ENCODE results near the gene NTSR1.

NTSR1 gene

DNA sequence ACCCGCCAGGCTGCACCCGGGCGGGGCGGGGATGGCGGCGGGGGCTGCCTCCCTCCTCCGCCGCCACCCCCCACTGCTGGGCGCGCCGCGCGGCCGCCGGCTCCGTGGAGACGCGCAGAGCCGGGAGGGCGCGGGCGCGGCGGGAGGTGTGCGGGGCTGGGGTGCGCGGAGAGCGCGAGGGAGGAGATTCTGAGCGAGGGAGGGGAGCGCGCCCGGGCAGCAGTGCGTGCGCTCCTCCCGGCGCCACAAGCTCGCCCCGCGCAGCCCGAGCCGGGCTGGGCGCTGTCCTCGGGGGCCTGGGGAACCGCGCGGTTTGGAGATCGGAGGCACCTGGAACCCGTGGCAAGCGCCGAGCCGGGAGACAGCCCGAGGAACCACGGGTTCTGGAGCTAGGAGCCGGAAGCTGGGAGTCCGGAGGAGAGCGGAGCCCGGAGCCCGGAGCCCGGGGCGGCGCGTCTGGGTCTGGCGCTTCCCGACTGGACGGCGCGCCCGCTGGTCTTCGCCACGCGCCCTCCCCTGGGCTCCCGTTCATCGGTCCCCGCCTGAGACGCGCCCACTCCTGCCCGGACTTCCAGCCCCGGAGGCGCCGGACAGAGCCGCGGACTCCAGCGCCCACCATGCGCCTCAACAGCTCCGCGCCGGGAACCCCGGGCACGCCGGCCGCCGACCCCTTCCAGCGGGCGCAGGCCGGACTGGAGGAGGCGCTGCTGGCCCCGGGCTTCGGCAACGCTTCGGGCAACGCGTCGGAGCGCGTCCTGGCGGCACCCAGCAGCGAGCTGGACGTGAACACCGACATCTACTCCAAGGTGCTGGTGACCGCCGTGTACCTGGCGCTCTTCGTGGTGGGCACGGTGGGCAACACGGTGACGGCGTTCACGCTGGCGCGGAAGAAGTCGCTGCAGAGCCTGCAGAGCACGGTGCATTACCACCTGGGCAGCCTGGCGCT, at the start of gene NTSR1:
Gene NTSR1 (plus strand): TSS at position 246 of the 946 bp plus-strand sequence. CDS start 372 bp downstream, at position 618.
- DNase-seq = peak; percentile 55

GRCh38 chr20:62659488-62660239, 49.0 kb upstream of the NTSR1 start:
- no peak for DNase-seq

DNA sequence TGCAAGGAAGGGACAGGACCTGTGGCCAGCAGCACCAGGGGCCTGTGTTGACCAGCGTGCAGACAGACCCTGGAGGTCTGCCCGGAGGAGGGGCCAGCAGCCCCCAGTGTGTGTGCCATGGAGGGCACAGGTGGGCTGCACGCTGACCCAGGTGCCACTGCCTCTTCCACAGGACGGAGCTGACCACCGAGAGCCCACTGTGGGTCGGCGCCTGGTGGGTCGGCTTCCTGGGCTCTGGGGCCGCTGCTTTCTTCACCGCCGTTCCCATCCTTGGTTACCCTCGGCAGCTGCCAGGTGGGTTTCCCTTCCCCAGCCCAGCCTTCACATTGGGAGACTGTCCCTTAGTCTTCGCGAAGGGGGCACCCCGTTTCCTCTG, 48.4 kb upstream of the NTSR1 start:
- no peak for DNase-seq

GRCh38 chr20:62660768-62661167, 47.9 kb upstream of the NTSR1 start:
- DNase-seq = no peak

DNA sequence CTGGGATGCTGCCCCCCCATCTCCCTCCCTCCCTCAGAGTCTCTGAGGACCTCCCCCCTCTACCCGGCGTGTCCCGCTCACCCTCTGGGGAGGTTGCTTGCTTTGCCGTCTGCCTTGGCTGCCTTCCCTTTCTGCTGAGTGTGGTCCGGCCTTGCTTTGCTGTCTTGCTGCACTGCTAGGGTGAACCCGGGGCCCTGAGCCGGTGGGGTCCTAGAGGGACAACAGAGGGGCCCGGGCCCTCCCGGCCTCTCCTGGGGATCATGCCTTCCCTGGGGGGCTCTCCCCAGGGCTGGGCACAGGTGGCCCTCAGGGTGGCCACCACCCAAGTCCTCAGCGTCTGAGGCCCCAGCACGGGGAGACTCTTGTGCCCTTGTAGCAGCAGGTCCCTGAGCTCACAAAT, 47.0 kb upstream of the NTSR1 start:
- DNase-seq = no peak

- DNase-seq = no peak
Observed at GRCh38 chr20:62662422-62662821, 46.2 kb upstream of the NTSR1 start.

DNA sequence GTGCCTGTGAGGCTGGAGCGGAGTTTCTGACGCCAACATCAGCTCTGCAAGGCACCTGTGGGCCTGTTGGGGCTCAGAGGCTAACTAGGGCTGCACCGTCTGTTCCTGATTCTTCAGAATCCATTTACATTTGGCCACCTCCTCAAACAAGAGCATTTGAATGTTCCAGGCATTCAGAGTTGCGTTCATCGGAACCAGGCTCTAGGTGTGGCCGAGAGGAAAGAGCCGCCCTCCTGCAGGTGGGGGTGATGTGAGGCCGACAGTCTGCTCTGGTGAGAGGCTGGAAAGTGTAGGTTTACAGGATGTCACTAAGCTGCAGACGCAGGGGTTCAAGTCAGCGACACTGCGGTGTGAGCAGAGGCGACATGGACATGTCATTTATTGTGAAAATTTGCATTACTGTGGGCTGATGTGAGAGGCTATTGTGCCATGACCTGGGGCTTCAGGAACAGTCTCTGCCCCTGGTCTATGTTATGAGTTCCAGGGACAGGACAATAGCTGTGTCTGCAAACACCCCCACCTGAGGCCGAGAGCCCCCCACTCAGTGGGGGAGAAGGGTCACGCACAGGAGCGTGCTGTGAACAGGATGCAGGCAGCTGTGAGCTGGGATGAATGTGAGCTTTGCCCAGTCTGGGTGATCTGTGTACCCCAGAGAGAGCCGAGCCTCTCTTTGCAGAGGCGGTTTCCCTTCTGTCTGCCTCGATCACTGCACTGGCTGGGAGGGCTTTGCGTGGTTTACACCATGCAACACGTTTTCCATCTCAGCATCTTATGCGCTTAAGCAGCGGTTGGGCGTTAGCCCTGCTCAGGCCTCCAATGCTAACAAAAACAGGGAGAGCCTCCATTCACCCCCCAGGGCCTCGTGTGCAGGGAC, 45.3 kb upstream of the NTSR1 start:
- no peak for DNase-seq

- no peak for DNase-seq
Observed at GRCh38 chr20:62664019-62664971, 44.3 kb upstream of the NTSR1 start.

DNA sequence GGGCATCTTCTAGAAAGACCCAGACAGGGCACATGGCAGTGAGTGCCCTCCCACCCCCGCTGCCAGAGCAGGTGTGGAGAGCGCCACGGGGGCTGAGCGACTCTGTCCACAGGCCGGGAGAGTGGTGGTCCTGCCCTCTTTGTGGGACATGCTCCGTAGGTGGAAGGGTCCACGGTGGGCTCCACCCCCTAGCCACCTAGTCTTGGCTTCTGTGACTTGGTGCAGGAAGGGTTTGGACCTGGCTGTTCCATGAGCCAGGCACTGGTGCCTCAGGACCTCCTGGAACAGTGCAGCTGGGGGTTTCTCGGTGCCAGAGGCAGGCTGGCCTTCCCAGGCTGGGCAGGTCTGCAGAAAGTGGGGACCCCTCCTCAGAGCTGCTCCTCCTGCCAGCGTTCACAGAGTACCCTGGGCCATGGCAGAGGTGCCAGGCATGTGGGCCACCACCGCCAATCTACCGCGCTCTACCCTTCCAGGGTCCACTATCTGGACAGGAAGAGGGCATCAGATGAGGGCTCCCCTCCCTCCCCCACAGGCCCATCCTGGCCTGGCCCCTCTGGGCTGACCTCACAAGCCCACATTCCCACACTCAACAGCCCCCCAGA, 43.4 kb upstream of the NTSR1 start:
- DNase-seq = no peak

DNA sequence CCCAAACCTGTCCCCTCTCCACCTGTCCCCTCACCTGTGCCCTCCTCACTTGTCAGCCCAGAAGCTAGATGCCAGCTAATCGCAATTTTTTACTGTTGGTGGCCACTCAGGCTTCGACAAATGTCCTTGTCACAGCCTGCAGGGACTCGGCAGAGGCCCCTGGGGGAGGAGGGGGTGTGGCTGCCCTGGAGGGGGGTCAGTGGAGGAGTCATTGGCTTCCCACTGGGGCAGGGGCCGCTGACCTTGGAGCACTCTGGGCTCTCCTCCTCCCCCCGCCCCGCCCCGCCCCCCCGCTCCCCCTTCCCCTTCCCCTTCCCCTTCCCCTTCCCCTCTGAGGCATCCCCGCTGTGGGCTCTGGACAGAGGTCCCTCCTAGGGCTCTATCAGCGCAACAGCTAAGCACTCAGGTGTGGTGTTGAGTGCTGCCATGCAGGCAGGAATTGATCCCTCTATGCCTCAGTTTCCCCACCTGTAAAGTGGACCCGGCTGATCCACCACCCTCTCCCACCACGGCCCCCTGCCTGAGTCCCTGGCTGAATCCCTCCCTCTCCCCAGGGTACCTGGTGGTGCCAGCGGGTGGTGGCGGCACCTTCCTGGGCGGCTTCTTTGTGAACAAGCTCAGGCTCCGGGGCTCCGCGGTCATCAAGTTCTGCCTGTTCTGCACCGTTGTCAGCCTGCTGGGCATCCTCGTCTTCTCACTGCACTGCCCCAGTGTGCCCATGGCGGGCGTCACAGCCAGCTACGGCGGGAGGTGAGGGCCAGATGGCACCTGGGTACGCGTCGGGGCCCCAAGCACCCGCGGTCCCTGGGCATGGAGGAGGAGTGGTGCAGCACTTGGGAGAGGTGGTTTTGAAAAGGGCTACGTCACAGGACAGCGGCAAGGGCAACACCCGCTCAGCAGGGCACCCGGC, 42.6 kb upstream of the NTSR1 start:
- DNase-seq = no peak

DNA sequence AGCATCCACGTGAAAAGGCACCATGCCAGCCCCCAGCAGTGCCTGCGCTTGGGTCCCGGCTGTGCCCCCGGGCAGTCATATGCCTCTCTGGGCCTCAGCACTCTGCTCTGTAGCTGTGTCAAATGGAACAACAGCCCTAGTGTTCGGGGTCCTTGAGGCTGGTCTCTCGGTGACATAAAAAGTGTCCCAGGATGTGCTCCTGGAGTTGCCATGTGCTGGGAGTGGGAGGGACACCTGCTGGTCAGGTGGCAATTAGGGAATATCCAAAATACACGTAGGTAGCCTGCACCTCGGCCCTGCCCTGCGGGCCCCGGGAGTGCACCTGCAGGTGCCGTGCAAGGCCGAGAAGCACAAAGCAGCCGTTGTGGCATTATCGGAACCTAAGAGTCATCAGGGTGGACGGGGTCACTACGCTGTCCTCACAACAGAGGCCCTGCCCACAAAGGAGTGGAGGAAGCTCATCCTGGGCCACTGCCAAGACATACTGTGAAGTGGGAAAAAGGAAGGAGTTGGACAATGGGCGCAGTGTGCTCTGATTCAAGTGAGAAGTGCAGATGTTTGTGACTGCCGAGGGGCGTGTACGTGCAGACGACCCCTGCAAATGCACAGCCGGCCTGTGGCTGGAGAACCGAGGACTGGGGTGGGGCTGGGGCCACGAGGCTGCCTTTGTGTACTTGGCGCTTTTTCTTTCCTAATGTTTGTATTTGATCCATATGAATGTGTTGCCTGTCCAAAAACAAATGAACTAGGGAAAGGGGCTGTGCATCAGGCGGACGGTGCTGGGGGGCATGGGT, 41.7 kb upstream of the NTSR1 start:
- no peak for DNase-seq

GRCh38 chr20:62667530-62668440, 40.9 kb upstream of the NTSR1 start:
- DNase-seq = no peak

DNA sequence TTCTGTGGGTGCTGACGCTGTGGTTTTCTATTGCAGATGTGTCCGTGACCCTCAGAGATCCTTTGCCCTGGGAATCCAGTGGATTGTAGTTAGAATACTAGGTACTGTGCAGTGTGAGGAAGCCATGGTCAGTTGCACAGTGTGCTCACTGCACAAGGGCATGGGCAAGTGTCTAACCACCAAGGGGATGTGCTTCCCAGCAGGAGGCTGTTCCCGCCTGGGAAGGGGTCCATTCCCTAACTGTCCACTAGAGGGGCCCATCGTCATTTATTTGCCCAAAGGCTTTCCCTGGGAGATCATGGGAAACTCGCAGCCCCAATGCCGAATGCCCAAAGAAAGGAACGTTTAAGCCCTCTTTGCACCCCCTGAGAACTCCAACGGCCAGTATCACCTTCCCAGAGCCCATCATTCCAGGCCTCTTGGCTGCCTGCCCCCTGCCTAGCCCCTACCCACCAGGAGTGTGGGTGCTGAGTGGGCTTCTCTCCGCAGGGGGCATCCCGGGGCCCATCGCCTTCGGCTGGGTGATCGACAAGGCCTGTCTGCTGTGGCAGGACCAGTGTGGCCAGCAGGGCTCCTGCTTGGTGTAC, 40.1 kb upstream of the NTSR1 start:
- no peak for DNase-seq

GRCh38 chr20:62669249-62669648, 39.4 kb upstream of the NTSR1 start:
- DNase-seq = no peak

DNA sequence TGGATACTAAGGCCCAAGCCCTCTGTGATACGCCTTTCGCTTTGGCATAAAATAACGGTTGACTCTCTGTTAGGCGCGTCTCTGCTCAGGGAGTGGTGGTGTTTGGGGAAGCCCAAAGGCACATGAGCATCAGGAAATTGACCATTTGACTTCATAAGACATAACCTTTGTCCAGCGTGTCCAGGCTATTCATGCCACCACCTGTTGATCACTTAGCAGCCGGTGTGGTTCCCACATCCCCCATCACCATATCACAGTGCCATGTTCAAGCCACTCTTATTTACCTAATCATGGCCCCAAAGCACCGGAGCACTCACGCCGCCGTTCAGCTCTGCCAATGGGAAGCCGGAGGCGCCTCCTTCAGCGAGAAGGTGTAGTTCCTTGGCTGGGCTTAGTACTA, 38.5 kb upstream of the NTSR1 start:
- DNase-seq = no peak

GRCh38 chr20:62670998-62671397, 37.6 kb upstream of the NTSR1 start:
- DNase-seq = no peak

GRCh38 chr20:62671765-62672164, 36.9 kb upstream of the NTSR1 start:
- DNase-seq = no peak

DNA sequence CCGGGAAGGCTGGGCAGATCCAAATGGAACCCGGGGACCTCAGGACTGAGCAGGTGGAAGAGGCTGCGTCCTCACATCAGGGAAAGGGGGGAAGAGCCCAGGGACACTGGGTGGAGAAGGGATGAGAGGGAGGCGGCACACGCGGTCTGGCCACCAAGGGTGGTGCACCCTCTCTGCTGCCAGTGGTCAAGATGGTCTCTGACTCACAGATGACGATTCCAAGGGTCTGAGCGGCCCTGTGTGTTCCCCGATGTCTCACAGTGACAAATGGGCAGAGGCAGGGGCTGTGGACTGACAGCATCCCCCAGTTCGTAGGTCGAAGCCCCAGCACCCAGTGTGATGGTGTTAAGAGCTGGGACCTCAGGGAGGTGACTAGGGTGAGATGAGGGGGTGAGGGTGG, 34.3 kb upstream of the NTSR1 start:
- no peak for DNase-seq
